NCI-H1105 (cell line): ENCODE results near the gene TRIM56.
A peak's percentile ranks its signal among the peaks of the same experiment; 100 is the strongest.
"Not testable (repeated sequence)": the region's sequence is repeated elsewhere in the genome, so short reads cannot be mapped to it uniquely, and the experiment has no call there.

Experiments
- DNase-seq: peaks from one replicate; lab custom pipeline; 2025; lab: John Stamatoyannopoulos, UW

Gene TRIM56

GRCh38 chr7:101113140-101113539 is 27.9 kb downstream of the TRIM56 start:
- not testable (repeated sequence) for DNase-seq

- DNase-seq: no peak
Observed at GRCh38 chr7:101113836-101114235, 28.6 kb downstream of the TRIM56 start.

GRCh38 chr7:101114492-101114891 is 29.2 kb downstream of the TRIM56 start:
- no peak for DNase-seq

DNA sequence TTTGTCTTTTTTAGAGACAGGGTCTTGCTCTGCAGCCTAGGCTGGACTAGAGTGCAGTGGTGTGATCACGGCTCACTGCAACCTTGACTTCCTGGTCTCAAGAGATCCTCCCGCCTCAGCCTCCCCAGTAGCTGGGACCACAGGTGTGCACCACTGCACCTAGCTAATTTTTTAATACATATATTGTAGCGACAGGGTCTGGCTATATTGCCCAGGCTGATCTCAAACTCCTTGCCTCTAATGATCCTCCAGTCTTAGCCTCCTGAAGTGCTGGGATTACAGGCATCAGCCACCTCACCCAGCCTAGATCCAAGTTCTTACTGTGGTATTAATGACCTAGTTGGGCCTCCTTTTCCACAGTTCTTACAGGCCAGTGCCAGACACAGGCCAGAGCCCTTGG is 29.9 kb downstream of the TRIM56 start:
- no peak for DNase-seq

- no peak for DNase-seq
Observed at GRCh38 chr7:101116898-101117297, 31.6 kb downstream of the TRIM56 start.

- no peak for DNase-seq
Observed at GRCh38 chr7:101118856-101119255, 33.6 kb downstream of the TRIM56 start.

DNA sequence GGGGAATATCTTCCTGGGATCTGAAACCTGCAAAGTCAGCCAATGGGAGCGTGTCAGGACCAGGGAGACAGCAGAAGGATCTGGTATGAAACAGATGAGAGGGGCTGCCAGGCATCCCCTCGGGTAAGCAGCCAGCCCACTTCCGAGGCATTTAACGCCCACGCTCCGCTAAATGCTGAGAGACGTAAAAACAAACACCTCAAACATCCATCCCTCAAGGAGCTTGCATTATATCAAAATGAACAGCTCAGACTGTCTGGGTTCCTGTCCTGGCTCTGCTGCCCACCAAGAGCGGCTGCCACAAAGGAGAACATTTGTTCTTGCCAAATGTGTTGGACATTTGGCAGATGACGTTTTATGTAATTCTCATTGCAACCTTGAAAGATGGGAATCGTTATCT is 34.6 kb downstream of the TRIM56 start:
- no peak for DNase-seq

- no peak for DNase-seq
Observed at GRCh38 chr7:101120315-101120714, 35.0 kb downstream of the TRIM56 start.

GRCh38 chr7:101121631-101121990 is 36.3 kb downstream of the TRIM56 start:
- DNase-seq: not testable (repeated sequence)

DNA sequence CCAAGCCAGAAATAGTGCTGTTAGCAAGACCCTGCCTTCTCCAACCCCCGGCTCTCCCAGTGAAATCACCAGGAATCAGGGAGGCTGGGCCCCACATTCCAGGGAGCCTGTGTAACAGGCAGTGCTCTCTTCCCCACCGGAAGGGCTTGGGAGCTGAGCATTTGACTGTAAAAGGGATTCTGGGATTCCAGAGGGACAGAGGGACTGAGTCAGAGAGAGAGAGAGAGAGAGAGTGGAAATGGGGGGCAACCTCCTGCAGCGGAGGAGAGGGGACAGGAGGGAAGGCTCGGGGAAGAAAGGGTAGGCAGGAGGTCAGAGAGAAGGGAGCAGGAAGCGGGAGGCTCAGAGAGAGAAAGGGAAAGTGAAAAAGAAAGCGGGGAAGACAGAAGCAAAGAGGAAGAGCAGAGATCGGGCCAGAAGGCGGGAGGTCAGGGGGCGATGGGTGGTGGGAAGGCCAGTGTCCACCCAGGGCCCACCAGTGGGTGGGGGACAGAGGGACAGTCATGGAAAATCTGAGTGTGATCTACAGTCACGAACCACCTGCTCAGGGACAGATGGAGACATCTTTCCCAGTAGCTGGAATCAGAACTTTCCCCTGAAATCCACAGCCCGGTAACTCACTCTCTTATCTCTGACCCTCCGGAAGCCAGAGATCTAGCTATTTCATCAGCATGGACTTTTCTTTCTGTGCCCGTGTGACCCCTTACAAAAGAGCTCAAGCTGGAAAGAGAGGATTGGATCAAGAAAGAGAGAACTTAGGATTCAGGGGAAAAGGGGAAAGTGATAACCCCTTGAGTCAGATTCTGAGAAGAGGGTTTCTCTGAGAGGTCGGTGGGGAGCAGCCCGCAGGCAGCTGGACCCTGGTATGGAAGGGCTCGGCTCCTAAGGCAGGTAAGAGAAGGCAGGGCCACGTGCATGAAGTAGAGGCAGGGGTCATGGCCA is 37.0 kb downstream of the TRIM56 start:
- no peak for DNase-seq

GRCh38 chr7:101122933-101123702 is 37.8 kb downstream of the TRIM56 start:
- DNase-seq: no peak

GRCh38 chr7:101123703-101124068 is 38.4 kb downstream of the TRIM56 start:
- DNase-seq: no peak

GRCh38 chr7:101124376-101125056 is 39.2 kb downstream of the TRIM56 start:
- no peak for DNase-seq

GRCh38 chr7:101125989-101126650 is 40.8 kb downstream of the TRIM56 start:
- DNase-seq: peak; percentile 2

- peak; percentile 64 for DNase-seq
Observed at GRCh38 chr7:101126651-101127459, 41.6 kb downstream of the TRIM56 start, which contains the start of gene SERPINE1. TSS of gene SERPINE1 (plus strand) at chr7:101127104. CDS start at chr7:101128394, 1,290 bp downstream.

DNA sequence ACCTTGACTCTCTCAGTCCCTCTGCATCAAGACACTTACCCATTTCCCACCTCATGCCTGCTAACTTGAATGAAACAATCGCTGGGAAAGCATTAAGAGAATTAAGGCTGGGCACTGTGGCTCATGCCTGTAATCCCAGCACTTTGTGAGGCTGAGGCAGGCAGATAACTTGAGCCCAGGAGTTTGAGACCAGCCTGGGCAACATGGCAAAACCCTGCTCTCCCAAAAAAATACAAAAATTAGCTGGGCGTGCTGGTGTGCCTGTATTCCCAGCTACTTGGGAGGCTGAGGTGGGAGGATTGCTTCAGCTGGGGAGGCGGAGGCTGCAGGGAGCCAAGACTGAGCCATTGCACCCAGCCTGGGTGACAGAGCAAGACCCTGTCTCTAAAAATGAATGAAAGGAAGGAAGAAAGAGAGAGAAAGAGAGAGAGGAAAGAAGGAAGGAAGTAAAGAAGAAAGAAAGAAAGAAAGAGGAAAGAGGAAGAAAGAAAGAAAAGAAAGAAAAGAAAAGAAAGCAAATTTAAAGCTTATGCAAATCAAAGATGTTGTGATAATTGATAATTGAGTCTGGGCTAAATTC is 42.3 kb downstream of the TRIM56 start:
- DNase-seq: no peak

GRCh38 chr7:101128040-101128834 is 43.0 kb downstream of the TRIM56 start:
- no peak for DNase-seq

DNA sequence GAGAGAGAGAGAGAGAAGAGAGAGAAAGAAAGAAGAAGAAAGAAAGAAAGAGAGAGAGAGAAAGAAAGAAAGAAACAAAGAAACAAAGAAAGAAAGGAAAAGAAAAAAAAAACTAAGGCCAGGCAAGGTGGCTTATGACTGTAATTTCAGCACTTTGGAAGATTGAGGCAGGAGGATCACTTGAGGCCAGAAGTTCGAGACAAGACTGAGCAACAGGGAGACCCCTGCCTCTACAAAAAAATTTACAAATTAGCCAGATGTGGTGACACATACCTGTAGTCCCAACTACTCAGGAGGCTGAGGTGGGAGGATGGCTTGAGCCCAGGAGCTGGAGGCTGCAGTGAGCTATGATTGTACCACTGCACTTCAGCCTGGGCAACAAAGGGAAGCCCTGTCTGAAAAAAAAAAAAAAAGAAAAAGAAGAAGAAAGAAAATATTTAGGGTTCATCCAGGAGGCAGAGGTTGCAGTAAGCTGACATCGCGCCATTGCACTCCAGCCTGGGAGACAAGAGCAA is 44.4 kb downstream of the TRIM56 start:
- DNase-seq: no peak
